Endothelial cell of umbilical vein (primary cell): ENCODE data around the gene PRKG1.

Source experiments
- EZH2 ChIP-seq: IDR thresholded peaks from 2 replicates; pipeline ENCODE4 v1.6.1; 2012; ENCODE audit warnings: borderline replicate concordance, low read depth, mild to moderate bottlenecking, moderate library complexity, low read length, inconsistent platforms; ENCODE audit not compliant: severe bottlenecking
- JUN ChIP-seq: IDR thresholded peaks from 2 replicates; pipeline ENCODE4 v1.6.1; 2011; ENCODE audit warnings: borderline replicate concordance, low read depth; ENCODE audit not compliant: insufficient read length, insufficient read depth
- POLR2A ChIP-seq: IDR thresholded peaks from 2 replicates; pipeline ENCODE4 v1.6.1; 2012; ENCODE audit warnings: low read depth, mild to moderate bottlenecking, control low read depth, low read length
- POLR2AphosphoS5 ChIP-seq: IDR thresholded peaks from 2 replicates; pipeline ENCODE4 v1.6.1; 2012; ENCODE audit warnings: low read depth, mild to moderate bottlenecking, control low read depth, low read length, moderate library complexity; ENCODE audit not compliant: insufficient read depth
- TF ChIP-seq, protein P1 (sequence below), 2 donors: IDR thresholded peaks; 1 replicate in 1 of 2; 2 replicates in 1 of 2; pipeline ENCODE4 v1.5.1; 2011; ENCODE audit warnings: low read length in 2 of 2, mild to moderate bottlenecking in 2 of 2, moderate library complexity in 2 of 2, control low read depth in 1 of 2, inconsistent platforms in 1 of 2, low read depth in 1 of 2; ENCODE audit not compliant: insufficient read depth in 1 of 2; ENCODE audit errors: extremely low read depth in 1 of 2
- TF ChIP-seq, protein P2 (sequence below): IDR thresholded peaks from 2 replicates; pipeline ENCODE4 v1.6.1; 2011; ENCODE audit not compliant: insufficient read depth, insufficient read length

DNA sequence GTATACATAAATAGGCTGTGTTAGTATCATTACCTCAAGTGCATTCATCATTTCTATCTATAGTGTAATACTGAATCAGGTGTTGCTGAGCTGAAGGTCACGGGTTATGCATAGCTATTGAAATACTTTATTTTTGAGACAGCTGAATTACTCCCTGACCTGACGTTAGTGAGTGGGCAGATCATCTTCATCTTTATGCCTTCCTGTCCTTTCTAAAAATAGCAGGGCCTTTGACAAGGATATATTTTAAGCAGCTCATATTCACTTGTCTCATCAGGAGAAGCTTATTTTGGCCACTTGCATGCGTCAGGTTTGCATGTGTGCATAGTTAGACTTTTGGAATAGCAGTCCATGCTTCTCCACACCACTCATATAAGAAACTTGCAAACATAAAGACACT lies 1176.2 kb downstream of the PRKG1 start:
- TF ChIP-seq, protein P1, sequence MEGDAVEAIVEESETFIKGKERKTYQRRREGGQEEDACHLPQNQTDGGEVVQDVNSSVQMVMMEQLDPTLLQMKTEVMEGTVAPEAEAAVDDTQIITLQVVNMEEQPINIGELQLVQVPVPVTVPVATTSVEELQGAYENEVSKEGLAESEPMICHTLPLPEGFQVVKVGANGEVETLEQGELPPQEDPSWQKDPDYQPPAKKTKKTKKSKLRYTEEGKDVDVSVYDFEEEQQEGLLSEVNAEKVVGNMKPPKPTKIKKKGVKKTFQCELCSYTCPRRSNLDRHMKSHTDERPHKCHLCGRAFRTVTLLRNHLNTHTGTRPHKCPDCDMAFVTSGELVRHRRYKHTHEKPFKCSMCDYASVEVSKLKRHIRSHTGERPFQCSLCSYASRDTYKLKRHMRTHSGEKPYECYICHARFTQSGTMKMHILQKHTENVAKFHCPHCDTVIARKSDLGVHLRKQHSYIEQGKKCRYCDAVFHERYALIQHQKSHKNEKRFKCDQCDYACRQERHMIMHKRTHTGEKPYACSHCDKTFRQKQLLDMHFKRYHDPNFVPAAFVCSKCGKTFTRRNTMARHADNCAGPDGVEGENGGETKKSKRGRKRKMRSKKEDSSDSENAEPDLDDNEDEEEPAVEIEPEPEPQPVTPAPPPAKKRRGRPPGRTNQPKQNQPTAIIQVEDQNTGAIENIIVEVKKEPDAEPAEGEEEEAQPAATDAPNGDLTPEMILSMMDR (IDR thresholded peaks at IDR 0.05; ENCODE audit: extremely low read depth in 1 of 2, insufficient read depth in 1 of 2, low read depth in 1 of 2, low read length in 2 of 2): no peak
- TF ChIP-seq JUN (no peak), POLR2AphosphoS5 (no peak), EZH2 (no peak), POLR2A (no peak)
- TF ChIP-seq, protein P2, sequence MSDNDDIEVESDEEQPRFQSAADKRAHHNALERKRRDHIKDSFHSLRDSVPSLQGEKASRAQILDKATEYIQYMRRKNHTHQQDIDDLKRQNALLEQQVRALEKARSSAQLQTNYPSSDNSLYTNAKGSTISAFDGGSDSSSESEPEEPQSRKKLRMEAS: no peak
